ENCODE measurements around the gene LRCH1.
A peak's percentile ranks its signal among the peaks of the same experiment; 100 is the strongest.

The LRCH1 gene

DNA sequence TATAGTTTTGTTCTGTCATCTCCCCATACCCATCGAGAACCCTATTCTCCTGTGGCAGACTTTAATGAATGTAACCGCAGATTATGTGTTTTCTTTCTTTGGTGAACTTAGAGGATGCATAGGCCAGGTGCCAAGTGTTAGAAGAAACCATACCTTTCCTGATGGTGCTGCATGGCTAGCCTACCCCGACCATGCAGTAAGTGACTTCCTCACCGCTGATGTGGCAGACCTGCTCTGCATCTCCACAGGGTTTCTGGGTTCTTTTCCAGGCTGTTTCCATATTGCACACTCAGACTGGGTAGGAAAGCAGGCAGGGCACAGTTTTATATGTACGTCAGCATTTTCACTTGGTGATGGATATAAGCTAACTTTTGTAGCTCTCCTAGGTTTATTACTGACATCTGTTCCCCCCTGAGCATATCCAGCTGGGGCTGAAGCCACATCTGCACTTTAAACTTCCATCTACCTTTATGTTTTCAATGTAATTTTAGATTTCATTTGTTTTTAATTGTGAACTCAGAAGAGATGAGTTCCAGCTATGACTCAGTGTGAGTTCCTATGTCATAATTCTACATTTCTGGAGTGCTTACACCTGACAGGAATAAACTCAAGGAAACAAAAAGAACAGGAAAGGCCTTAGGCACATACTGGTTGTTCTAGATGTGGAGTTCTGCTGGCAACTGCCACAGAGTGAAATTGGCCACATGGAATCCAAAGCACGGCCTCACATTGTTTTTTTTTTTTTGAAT, 42.3 kb downstream of the LRCH1 start:
- DNase-seq, result peak; percentile 74

DNA sequence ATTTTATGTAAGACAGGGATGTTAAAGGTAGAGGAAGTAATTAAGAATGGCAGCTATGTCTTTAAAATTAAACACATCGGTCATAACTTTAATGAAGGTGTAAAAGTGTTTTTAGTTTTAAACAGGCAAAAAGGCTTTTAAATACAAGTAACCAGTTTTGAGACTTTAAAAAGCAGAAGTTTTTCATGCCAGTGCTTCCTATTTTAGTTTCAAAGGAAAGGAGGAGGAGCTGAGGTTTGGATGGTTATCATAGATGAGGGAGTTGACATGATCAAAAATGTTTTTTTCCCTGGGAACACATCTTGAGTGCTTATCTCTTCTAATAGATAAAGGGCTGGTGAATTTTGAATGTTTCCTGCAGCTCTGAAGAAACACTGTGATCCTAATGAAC, 42.9 kb downstream of the LRCH1 start:
- peak; percentile 13 for DNase-seq

DNA sequence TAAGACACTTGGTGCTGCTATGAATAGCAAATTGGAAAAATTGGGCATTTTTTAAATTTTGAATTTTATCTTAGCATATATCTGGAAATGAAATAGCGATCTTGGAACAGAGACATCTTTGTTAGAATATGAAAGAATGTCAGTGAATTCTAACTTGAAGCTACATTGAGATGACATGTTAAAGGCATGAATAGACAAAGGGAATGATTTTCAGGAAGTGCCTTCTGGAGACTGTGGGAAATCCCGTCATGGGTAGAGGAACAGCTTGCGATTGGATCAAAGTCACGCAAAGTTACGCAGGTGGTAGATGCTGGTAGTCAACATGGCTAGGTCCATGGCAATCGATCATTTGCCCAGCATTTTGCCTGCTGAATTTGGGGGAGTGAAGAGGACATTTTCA, 43.5 kb downstream of the LRCH1 start:
- DNase-seq, result no peak

DNA sequence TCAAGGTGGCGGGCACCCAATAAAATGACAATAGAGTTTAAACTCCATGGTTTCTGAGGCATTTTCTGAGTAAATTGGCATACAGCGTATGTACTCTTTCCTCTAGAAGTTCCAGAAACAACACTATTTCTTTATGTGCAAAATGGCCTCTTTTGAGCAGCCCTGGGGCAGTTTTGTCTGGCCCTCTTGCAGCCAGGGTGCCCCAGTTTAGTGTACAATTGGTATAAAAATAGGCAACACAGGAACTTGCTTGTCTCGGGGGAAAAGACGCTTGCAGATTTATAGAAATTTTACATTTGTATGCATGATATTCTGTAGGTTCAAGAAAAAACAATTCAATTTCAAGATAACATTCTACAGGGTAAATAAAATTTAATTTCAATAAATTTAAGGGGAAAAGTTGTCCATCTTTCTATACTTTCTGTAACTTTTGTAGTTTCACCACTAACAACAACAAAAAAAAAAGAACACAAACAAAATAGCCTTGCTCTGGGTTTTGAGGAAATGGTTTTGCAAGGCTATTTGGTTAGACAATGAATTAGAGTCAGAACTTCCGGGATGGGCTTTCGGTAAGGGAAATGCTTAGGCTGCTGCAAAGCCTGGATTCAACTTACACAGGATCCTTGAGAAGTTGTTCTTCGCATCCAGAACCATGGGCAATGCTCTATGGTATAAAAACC, 45.3 kb downstream of the LRCH1 start:
- DNase-seq, result no peak

DNA sequence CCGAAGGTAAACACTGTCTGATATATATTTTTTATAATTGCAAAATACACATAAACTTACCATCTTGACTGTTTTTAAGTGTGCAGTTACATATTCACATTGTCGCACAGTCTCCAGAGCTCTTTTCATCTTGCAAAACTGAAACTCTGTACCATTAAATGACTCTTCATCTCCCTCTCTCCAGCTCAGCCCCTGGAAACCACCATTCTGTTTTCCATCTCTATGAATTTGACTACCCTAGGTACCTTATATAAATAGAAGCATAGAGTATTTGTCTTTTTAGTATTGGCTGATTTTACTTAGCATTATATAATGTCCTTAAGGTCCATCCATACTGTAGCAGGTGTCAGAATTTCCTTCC, 45.8 kb downstream of the LRCH1 start:
- no peak for DNase-seq

DNA sequence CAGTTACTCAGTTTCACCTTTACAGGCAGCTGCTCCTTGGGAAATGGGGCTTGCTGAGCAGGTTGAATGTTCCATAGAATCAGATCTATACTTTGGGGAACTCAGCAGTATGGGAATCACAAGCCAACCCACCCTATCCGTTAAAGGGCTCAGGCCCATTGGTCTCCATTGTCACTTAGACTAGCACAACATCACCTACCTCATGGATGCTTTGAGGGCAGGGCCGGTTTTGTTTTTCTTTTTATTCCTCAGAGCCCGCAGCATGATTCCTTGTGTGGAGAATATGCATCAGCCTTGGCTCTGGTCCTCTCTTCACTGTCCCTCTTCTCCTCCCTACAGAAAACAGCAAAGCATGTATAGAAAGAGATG, 48.0 kb downstream of the LRCH1 start:
- DNase-seq, result no peak

DNA sequence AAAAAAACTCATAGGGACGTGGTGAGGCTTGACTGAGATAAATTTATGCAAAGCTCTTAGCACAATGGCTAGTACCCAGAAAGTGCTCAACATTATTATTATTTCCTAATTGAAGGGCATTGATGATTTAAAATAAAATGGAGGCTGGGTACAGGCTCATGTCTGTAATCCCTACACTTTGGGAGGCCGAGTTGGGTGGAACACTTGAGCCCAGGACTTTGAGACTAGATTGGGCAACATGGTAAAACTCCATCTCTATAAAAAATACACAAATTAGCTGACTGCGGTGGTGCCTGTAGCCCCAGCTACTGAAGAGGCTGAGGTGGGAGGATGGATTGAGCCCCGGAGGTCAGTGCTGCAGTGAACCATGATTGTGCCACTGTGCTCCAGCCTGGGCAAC, 49.6 kb downstream of the LRCH1 start:
- no peak for DNase-seq

DNA sequence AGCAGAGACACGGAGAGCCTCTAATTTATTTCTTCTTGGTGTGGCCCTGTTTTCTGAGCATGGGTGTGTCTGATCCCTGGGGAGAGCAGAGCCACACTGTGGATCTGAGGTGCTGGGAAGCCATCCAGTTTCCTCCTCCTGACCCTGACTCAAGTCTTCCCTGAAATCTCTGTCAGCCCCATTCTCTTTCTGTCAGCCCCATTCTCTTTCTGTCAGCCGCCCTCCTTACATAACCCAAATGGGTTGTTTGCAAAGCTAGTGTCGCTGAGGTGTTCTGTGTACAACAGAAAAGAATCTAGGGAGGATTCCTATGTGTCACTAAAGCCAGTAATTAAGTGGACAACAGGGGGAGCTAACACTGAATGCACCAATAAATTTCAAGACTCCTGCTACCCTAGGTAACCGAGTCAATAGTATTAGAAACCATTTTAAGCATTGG, 50.2 kb downstream of the LRCH1 start:
- DNase-seq, result no peak

DNA sequence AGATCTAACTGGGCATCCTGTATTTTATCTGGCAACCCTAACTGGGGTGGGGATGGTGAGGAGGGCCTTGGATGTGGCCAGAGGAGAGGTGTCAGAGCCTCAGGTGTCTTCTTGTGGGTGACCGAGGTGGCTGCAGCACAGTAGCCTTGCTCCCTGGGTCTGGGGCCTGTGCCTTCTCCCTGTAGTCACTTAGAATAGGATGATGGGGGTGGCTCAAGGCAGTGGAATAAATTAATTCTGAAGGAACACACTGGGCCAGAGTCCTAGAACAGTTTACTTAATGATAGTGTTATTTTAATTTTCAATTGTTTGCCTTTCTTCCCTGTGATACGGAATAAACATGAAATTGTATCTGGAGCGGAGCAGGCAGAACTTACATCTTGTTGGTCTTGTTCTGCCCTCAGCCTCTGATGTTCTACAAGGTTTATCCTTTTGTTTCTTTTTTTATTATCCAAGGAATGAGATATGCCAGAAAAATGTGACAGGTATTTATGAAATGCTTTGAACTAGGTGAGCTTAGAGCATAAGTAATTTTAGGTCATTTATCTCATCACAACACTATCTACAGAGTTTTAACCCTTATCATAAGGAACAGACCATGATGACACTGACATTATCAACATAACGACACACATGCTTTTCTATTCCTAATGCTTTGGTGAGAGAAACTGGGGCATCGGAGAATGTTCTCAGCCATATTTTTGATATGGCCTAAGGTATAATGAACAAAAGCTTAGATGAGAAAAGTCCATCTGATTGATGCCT, 51.4 kb downstream of the LRCH1 start:
- DNase-seq, result no peak

DNA sequence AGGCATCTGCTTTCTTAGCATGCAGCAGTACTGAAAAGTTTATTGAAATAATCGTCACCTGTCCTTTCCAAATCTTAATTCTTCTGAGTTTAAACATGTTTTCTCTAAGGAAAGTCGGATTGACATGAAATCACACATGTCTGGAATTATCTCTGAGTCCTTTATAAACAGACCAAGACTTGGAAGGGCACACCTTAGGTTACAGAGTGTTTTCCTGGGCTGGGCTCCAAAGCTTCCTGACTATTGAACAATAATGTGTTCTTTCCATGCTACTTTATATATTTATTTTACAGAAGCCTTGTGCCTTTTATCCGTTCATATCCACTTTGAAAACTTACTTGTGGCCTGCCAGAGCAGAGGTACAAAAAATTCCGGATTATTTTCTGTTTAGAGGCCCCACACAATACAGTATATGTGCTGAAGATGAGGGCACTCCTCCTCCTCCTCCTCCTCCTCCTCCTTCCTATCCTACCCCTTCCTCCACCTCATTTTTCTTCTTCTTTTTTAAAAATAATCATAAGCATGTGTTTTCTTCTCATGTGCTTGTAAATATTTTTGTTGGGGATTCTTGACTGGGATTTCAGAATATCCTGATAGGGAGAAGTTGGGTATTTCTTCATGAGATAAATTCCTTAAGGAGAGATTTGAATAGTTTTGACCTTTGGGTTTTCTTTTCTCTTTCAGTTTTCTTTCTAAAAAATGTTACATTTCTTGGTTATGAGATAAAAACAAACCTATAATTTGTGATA, 52.3 kb downstream of the LRCH1 start:
- no peak for DNase-seq

DNA sequence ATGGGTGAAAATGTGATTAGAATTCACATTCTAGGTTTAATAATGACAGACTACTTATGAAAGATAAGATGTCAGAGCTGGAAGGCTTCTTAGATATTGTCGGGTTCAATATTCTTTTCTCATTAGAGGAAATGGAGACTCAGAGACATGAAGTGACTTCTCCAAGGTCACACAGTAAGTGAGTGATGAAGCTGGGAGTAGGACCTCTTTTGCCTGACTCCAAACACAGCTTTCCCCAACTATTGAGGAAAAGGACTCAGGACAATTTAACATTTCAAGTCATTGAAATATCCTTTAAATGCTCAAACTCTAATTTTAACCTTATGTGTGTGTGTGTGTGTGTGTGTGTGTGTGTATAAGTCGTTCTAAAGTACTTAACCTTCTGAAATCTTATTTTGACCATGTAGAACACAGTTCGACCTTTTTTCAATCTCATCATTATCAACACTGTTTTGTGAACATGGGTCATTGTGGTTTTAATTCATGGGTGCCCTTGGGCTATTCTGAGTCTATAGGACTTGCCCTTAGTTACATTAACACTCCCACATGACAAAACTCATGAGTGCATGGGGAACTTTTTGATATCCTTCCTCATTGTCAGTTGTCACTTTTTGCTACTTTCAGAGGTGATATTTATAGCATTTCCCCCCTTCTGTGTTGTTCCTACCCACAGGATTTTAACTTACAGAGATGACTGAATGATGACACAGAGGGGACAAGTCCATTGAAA, 53.0 kb downstream of the LRCH1 start:
- no peak for DNase-seq

DNA sequence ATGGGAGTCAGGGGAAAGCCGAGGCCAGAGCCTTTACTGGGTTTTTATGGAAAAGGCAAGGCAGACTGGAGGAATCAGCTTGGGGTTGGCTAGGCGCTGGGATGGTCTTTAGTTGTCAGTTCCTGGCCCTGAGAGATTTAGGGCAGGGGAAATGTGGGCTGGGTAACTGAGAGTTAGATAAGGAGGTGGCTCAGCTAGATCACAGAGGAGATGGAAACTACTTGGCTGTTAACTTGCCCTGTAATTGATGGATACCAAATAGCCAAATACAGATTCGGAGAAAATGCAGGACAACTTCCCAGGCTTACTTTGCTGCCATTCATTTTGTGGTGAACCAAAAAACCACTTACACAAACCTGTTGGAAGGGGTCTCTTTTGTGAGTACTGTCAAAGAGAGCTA, 54.0 kb downstream of the LRCH1 start:
- no peak for DNase-seq

DNA sequence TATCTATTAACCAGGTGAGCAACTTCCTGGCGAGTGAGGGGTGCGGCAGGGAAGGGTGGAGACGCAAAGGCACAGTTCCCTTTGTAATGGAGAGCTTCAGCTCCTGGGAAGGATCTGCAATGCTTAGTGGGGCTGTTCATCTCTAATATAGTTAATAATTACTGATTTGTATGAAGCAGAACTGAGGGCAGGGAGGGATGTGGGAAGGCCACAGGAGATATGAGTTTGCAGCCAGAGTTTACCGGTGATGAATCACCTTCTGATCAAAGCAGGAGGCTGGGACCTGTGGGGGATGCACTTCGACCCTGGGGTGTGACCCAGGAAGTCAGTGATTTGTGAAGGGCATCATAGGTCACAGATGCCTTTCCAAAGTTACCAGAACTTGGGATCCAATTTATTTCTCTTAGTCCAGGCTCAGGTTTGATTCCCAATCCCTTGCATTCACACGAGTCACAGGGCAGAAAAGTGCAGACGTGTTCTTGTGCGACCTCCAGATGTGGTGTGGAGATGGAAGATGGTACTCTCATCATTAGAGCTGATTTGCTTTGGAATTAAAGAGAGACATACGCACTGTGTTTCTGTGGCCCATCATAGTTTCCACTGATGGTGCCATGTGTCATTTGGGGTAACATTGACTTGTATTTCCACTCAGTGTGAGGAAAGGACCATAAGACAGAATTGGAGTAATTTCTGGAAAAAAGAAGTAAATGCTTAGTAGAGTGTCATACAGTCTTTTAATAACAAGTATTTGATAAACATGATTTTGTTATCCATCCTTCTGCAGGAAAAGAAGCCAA, 55.0 kb downstream of the LRCH1 start:
- no peak for DNase-seq

DNA sequence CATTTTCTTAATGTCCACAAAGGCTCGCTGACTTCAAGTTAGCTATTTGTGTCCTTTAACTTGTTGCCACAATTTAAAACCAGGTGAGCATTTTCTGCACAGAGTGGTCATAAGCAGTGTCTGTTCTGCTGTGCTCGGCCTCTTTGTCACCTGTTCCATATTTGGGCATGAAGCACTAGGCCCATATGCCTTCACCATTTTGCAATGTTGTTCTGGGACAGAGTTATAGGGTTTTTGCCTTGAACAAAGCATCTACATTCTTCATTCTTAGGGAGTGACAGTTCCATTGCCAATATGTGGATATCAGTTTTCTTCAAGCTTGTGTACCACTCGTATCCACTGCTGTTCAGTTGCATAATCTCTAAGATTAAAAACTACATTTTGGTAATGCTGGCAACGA, 56.1 kb downstream of the LRCH1 start:
- no peak for DNase-seq

DNA sequence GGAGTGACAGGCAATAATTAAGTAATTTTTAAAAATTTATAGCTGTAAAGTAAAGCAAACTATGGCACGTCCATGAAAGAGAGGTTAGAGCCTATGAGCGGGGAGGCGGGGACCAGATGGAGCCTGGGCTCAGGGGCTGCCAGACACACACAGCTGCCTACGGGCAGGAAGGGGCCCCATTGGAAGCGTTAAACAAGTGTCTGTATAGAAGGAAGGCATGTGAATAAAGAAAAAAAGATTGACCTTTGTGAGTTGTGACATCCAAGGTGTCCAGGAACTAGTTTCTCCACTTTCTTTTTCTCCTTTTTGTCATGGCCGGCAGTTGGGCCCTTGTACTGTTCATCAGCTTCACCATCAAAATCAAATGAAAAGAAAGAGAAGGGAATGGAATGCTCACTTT, 56.8 kb downstream of the LRCH1 start:
- DNase-seq, result no peak

DNA sequence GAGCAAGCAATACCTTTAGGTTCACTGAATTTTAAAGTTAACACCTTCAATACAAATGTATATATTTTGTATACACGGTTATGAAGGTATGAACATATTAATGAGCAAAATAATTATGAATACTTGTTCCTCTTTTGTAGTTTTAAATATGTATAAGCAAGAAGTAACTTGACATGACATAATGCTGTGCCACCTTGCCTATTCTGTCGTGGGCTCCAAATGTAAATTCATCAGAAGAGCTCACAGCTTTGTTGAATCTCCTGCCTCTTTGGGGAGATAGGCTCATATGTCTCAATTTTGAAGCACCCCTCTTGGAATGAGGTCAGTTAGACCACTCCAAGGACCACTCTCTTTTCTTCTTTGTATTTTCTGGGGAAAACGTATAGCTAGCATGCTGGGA, 59.3 kb downstream of the LRCH1 start:
- no peak for DNase-seq

DNA sequence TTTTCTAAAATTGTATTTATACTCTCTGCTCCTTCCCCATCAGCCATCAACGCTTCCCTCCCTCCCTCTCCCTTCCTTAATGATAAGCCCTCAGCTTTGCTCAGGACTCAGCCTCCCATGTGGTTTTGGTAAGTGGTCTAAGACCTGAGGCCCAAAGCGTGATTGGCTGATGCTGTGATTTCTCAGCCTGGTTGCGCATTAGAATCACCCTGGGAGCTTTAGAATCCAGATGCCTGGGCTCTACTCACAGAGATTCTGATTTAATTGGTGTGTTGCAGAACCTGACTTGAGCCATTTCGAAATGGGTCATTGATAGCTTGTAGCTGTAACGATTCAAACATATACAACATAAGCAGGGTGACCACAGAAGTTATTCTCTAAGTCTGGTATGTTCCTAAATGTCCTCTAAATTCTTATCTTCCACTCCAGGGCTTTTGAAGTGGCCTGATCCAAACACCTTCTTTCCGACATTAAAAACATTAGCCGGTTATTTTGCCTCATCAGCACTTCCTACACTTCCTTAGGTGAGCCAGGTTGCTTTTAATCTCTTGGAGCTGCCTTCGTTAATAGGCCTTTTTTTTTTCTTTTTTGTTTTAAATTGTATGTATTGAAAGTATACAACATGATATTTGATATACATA, 60.6 kb downstream of the LRCH1 start:
- no peak for DNase-seq

DNA sequence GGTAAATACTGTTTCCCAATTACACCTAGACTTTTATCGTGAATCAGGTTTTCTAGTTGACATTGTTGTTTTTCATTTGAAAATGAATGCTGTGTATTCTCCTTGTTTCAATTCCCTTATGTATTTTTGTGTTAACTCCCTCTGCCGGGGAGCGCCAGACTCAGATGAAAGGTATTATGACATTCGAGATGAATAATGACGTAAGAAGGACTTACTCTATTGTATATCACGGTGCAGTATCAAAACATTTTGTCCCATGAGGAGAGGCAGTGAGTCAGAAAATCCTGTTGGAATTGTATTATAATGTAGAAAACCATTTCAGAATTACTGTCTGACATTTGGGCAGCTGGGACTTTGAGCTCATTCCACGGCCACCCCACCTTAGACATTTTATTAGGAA, 61.6 kb downstream of the LRCH1 start:
- no peak for DNase-seq

DNA sequence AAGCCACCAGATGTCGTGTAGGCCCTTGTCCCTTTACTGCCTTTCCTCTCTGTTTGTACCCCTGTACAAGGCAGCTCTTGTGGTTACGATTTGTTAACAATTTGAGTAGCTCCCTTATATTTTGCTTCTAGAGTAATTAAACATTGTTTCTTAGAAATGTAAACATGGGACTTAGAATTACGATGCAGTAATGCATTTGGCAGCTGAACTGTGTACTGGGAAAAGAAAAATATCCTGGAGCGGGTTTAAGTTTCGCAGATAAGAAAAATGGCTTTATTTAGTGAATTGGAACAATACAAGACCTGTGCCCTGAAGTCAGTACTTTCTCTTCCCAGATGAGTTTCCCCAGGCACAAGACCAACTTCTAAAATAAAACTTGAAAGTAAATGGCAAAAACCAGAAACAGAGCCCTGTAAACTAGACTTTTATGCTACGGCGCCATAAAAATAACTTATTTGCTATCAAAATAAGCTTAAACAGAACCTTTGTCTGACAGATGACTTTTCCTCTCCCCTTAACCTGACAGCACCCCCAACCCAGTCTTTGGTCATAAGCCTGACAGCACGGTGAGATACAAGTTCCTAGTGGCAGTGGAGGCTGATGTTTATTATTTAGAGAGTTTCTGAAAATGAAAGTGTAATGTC, 63.0 kb downstream of the LRCH1 start:
- no peak for DNase-seq

DNA sequence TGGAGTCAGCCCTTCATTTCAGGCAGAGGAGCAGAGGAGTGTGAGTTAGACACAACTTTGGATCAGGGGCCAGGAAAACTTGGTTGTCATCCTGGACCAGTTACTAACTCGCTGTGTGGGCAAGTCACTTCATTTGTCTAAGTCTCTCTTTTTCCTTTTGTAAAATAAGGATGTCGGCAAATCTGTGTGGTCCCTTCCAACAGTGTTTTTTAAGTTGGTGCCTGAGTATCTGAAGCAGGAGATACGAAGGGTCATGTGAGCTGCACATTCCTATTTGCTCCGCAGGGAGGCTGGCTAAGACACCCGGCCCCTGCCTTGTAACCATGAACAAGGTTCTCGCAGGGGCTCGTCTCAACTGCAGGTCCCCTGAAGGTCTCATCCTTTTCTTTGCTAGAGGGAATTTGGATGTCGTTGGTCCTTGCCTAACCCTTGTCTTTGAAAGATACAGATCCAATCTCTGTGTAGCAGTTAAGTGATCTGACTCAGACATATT, 64.3 kb downstream of the LRCH1 start:
- DNase-seq, result no peak

DNA sequence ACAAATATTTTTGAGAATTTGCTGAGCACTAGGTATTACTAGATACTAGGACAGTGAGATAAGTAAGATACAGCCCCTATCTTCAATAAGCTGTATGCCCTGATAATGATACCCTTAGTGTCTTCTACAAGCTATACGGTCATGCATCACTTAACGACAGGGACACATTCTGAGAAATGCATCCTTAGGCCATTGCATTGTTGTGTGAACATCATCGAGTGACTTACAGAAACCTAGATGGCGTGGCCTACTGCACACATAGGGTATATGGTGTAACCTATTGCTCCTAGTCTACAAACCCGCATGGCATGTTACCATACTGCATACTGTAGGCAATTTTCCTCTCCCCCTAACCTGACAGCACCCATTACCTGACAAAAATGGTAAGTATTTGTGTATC, 64.9 kb downstream of the LRCH1 start:
- DNase-seq, result no peak

All from NCI-H226 (cell line).